HG02938 (cell line): Measurements from ENCODE around the gene GABPB2.
"Not testable (repeated sequence)": the region's sequence is repeated elsewhere in the genome, so short reads cannot be mapped to it uniquely, and the experiment has no call there.

ENCODE experiments used
- ATAC-seq: cut with Tn5 transposase; IDR thresholded peaks from one replicate; pipeline ENCODE4 v1.9.1; 2021; ENCODE audit warnings: mild to moderate bottlenecking, moderate library complexity; ENCODE audit not compliant: unreplicated experiment

The GABPB2 gene

DNA sequence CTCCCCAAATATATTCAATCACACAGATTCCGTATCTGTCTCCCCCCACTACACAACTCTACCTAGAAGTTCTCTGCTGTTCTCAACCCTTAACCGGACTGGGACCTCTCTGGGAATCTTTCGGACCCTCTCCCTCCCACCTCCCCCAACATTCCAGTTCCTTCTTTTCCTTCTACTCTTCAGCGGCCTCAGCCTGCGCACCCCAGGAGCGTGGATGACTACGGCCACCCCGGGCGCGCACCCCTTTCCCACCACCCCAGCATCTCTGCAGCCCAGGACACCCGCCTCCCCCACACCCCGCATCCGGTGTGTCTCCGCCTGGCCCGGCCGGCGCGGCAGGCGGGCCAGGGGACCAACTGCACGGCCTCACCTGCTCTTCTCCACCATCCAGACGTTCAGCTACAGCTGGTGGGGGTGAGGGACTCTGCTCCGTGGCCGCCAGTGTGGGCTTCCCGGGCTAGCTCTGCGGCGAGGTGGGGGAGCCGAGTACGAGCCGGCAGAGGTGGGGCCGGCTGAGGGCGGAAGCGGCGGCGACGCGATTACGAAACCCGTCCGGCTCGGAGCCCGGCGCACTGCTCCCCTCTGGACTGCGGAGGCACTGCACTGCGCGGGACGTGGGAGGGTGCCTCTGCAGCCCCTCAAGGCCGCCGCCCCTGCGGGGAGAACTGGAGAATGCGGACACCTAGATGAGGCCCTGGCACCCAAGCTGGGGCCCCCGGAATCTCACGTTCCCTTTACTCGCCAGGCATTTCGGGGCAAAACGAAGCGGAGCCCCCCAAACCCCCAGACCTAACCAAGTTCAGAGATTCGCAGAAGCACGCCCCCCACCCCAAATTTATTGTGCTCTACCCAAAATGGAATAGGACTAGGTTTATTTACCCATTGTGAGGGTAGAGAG lies 11.2 kb upstream of the GABPB2 start, which contains the start of gene CDC42SE1:
Gene CDC42SE1 (minus strand): TSS at position 514 of the 898 bp plus-strand sequence. CDS start 3,892 bp downstream, outside the sequence.
- peak; percentile 72 for ATAC-seq

DNA sequence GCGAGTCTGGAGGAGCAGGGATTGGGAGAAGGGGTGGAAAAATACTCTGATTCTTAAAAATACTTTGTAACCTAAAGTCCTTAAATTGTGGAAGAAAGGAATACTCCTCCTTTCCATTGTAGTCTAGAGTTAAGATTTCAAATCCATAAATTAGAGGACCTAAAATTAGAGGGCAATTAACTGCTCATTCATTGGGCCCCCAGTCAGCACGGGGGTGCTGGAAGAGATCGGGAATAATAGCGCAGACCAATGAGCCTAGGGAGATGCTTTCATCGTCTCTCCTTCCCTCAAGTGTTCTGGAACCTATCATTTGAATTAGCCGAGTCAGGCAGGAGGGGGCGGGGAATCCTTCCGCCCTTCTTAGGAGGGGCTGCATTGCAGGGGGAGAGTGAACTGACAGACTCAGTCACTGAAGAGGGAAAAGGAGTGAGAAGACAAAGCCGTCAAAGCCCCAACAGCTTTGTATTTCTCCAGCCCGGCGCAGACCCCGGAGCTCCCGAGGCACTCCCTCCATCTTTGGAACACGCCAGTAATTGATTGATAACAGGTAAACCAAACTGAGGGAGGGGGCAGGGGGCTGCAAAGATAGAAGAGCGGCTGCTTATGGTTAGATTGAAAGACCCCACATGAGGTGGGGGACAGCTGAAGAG lies 10.4 kb upstream of the GABPB2 start, which contains the start of gene MLLT11:
Gene MLLT11 (plus strand): TSS at position 391 of the 650 bp plus-strand sequence. CDS start 6,828 bp downstream, outside the sequence.
- no peak for ATAC-seq

DNA sequence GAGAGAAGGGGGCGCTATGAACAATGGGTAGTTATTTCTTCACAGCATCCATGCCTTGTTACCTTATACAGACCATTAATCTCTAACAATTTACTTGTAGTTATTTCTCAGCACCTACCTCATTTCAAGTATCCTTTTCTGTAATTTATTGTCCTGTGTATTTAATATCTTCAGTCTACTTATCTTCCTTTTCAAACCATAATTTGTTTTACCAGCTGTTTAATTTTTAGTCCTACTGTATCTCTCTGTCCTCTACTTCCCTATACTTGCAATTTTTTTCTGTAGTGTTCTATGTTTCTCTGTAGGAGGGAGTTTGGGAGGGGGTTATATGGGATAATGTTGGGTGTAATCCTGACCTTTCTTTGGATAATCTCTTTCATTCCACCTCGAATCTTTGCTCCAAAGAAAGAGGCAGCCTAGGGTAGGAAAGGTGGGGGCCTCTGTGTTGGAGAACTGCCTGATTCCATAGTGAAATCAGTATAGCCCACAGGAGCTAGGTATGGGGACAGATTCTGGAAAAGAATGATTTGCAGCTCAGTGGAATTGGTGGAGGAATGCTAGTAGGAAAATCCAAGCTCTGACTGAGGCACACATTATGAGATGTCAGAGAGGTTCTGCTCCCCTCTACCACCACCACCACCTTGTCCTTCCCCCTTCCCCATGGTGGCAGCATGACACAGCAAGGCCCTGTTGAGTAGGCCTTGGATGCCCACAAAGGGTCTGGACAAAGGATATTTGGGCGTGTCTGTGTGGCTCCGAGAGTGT lies 9.7 kb upstream of the GABPB2 start:
- ATAC-seq: no peak

DNA sequence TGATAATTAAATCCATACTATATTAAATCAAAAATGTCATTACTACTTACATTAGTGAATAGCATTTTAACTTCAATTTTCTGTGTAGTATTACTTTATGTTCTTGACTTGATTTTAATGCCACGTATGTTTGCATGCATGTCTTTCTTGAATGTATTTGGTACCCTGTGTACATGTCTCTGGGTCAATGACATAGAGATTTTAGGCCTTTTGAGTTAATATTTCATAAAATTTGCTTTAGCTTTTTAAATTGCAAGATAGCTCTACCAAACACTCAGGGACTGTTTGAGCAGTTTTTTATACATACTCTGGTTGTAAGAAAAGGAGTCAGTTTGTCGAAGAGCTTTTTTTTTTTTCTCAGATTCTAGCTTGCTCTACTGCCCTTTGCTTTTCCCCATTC lies 8.9 kb upstream of the GABPB2 start:
- ATAC-seq: no peak

DNA sequence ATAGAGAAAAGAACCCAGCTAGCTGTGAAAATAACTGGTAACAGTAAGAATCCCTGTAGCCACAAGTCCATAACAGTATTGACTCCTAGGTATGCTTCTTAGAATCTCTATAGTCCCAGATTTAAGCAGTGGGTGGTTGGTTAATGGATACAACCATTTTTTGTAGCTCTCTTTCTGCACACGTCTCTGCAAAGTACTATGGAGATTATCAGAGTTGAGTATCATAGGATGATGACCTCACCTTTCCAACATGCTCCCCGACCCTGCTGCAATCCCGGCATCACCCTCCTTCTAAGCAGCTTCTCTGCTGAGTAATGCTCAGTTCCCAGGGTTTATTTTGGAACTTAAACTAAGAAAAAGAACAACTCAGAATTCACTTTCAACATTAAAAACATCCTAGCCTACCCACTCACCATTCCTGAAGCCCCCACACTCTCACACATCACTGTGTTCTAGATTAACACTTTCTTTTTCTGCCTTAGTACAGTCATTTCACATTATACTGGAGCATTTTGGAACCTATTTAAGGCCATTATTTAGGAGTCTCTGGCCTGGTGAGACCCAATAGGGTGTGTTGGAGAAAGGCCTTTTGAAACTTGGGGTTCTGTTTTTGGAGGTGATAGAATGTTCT lies 7.7 kb upstream of the GABPB2 start:
- no peak for ATAC-seq

- no peak for ATAC-seq
Measured at GRCh38 chr1:151065089-151065645, 5.4 kb upstream of the GABPB2 start.

GRCh38 chr1:151067185-151067584 lies 3.4 kb upstream of the GABPB2 start:
- ATAC-seq: no peak

- no peak for ATAC-seq
Measured at GRCh38 chr1:151069103-151069486, 1.5 kb upstream of the GABPB2 start.

- no peak for ATAC-seq
Measured at GRCh38 chr1:151072224-151072623, 1.7 kb downstream of the GABPB2 start.

GRCh38 chr1:151085953-151086559 lies 15.5 kb downstream of the GABPB2 start:
- ATAC-seq: no peak

DNA sequence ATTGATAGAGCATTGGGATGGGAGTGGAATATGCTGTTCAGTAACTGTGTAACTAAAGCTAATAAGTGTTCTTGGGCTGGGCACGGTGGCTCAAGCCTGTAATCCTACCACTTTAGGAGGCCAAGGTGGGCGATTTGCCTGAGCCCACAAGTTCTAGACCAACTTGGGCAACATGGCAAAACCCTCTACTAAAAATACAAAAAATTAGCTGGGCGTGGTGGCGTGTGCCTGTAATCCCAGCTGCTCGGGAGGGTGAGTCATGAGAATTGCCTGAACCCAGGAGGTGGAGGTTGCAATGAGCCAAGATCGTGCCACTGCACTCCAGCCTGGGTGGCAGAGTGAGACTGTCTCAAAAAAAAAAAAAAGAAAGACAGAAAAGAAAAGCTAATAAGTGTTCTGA lies 26.9 kb downstream of the GABPB2 start:
- not testable (repeated sequence) for ATAC-seq

DNA sequence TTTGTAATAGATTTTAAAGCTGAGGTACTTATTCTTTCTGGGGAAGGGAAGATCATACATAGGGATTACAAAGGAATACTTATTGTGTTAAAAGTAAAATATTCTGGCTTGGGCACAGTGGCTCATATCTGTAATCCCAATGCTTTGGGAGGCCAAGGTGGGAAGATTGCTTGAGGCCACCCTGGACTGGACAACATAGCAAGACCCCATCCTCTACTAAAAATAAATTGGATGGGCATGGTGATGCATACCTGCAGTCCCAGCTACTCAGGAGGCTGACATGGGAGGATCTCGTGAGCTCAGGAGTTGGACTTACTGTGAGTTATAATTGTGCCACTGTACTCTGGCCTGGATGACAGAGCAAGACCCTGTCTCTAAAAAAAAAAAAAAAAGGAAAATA lies 27.6 kb downstream of the GABPB2 start:
- ATAC-seq: no peak

GRCh38 chr1:151104630-151105029 lies 34.1 kb downstream of the GABPB2 start:
- ATAC-seq: no peak

- ATAC-seq: no peak
Measured at GRCh38 chr1:151106894-151107293, 36.3 kb downstream of the GABPB2 start.

- no peak for ATAC-seq
Measured at GRCh38 chr1:151108331-151108730, 37.8 kb downstream of the GABPB2 start.

DNA sequence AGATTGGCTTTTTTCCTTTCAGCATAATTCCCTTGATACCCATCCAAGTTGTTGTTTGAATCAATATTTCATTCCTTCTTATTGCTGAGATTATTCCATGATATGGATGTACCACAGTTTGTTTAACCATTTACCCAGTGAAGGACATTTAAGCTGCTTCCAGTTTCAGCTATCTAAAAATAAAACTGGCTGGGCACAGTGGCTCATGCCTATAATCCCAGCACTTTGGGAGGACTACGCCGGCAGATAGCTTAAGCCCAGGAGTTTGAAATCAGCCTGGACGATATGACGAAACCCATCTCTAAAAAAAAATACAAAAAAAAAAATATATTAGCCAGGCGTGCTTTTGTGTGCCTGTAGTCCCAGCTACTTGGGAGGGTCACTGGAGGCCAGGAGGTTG lies 43.3 kb downstream of the GABPB2 start:
- ATAC-seq: no peak

GRCh38 chr1:151124763-151125403 lies 54.3 kb downstream of the GABPB2 start:
- ATAC-seq: no peak

GRCh38 chr1:151128800-151129199 lies 58.2 kb downstream of the GABPB2 start:
- ATAC-seq: no peak

DNA sequence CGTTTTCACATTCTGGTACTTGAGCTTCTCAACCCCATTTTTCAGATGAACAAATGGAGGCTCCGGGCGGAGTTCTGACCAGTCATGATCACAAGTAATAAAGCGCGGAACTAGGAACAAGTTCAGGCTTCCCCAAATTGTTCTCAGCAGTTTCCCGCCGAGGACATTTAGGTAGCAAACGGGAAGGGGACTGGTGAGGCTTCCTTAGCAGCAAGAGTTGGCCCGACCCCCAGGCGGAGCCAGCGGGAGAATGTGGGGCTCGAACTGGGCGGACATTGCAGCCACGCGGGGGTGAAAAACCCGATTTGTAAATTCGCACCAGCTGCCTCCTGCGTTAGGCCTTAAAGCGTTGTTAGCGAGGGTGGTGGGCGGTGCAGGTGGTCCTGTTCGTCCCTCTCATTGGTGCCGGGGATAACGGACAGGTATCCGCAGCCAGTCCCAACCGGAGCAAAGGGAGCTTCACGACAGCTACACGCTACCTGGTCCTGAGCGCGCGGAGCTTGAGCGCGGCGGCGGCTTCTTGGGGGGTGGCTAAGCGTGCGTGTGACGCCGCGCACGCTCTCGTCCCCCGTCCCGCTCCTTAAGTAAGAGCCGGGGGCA lies 60.5 kb downstream of the GABPB2 start:
- ATAC-seq: no peak
